Stimulated activated CD4-positive, alpha-beta T cell treated with anti-CD3 and anti-CD28 coated beads, Interleukin-2, amount 100 ng/mL, for 24 hours (primary cell): ENCODE measurements around the gene YPEL1.
A peak's percentile ranks its signal among the peaks of the same experiment; 100 is the strongest.
"Not testable (repeated sequence)": the region's sequence is repeated elsewhere in the genome, so short reads cannot be mapped to it uniquely, and the experiment has no call there.

ENCODE experiments used
- DNase-seq, 2 donors: peaks; one replicate each; pipeline ENCODE4 v3.0.0-alpha.2; 2020

The YPEL1 gene

GRCh38 chr22:21681566-21682370 lies 53.8 kb downstream of the YPEL1 start:
- DNase-seq: peak in 1 of 2 donors; percentile 15

DNA sequence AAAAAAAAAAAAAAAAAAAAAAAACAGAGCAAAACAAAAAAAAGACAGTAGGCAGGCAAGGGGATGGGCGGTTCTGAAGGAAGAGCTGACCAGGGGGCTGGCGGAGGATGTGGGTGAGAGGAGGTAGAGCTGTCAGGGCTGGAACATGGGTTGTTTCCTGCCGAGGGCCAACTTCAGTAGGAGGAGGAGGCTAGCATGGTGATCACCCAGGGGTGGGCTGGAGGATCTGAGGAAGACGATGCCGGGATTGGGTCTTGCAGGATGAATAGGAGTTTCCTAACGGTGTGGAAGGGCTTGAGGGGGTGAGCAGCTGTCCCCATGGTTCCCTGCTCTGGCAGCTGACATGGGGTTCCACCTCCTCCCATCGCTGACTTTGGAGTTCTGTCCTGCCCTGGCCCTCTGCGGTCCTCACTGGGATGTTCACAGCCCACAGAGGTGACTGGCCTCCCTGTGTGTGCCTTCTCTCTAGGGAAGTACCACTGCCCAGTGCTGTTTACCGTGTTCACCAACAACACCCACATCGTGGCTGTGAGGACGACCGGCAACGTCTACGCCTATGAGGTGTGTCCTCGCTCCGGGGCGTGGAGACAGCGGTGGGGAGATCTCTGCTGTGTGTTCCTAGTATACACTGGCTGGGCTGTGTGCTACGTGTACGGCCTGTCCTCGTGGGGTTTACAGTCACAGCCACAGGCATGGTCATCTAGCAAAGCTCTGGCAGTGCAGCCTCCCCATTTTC lies 54.6 kb downstream of the YPEL1 start:
- DNase-seq: no peak

GRCh38 chr22:21679383-21679782 lies 56.2 kb downstream of the YPEL1 start:
- DNase-seq: no peak

GRCh38 chr22:21678842-21679241 lies 56.8 kb downstream of the YPEL1 start:
- DNase-seq: not testable (repeated sequence)

- DNase-seq: no peak
These were observed 57.8 kb downstream of the YPEL1 start for GRCh38 chr22:21677606-21678443.

DNA sequence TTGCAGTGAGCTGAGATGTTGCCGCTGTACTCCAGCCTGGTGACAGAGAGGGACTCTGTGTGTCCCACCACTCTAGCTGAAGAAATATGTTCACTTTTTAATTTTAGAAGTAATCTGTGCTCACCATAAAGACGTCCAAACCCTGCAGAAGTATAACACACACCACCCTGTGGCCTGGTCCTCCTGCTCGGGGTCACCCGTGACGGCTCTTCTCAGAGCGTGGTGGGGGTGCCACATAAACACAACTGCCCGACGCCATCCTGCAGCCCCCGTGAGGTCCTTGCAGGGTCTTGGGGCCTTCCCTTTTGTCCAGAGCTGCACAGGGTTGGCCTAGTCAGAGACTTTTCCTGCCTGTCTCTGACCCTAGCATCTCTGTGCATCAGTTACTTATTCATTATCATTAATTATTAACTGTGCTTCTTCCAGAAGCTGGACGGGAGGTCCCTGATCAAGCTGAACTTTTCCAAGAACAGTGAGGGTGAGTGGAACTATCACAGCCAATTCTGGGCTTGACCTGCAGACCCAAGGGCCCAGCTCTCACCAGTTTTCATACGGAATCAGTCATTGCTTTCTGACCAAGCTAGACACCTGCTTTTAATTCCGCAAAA lies 60.9 kb downstream of the YPEL1 start:
- no peak for DNase-seq

GRCh38 chr22:21673534-21674321 lies 61.9 kb downstream of the YPEL1 start:
- DNase-seq: no peak

DNA sequence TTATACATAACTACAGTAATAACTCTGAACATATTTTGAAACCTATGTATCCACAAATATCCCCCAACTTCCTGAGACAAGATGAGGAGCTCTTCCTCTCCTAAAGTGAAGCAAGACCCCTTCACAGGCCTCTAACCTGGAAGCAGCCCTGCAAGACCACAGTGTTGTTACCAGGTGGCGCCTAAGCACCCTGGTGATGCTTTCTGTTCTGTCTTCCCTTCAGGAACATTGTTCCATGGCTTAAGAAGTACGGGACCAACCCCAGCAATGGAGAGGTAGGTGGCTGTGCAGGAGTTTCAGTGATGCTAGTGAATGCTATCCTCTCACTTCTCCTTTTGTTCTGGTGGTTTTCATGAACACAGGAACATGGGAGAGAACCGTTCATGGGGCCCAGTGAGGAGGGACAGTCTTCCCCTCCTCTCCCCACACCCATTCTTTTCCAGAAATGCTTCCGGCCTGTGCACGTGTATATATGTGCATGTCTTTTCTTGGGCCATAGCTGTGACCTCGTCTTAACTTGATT lies 63.4 kb downstream of the YPEL1 start:
- DNase-seq: no peak

GRCh38 chr22:21669026-21669425 lies 66.6 kb downstream of the YPEL1 start:
- no peak for DNase-seq

GRCh38 chr22:21666786-21667185 lies 68.8 kb downstream of the YPEL1 start:
- no peak for DNase-seq

GRCh38 chr22:21665047-21665851 lies 70.3 kb downstream of the YPEL1 start:
- no peak for DNase-seq

GRCh38 chr22:21663738-21664137 lies 71.9 kb downstream of the YPEL1 start:
- no peak for DNase-seq

DNA sequence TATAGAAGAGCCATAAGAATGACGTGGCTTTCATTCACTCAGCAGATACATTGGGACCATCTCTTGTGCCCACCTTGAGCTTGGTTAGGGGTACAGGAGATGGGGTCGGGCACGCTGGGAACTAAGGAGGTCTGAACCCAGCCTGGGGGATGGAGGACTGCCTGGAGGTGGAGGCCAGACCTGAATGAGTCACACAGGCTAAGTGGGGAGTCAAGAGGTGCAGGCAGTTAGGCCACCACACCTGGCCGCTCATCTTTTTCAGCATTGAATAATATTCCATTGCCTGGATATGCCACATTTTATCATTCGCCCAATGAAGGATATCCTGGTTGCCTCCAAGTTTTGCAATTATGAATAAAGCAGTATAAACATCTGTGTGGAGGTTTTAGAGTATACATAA lies 73.6 kb downstream of the YPEL1 start:
- no peak for DNase-seq

DNA sequence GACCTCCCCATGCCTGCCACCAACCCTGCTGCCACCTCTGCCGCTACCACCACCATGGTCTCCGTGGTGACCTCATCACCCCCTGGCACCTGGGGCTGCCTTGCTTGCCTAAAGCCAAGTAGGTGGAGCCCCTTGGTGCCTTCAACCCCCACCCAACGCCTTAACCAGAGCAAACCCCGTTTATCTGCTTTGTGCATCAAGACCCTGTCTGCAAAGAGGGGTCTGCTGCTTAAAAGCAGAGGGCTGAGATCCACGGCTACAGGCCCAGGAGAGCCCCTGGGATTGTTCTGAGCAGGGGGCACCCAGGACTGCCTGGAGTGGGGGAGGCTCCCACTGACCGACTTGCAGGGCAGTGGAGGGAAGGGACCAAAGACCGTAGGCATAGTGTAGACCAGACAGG lies 74.7 kb downstream of the YPEL1 start:
- DNase-seq: no peak

DNA sequence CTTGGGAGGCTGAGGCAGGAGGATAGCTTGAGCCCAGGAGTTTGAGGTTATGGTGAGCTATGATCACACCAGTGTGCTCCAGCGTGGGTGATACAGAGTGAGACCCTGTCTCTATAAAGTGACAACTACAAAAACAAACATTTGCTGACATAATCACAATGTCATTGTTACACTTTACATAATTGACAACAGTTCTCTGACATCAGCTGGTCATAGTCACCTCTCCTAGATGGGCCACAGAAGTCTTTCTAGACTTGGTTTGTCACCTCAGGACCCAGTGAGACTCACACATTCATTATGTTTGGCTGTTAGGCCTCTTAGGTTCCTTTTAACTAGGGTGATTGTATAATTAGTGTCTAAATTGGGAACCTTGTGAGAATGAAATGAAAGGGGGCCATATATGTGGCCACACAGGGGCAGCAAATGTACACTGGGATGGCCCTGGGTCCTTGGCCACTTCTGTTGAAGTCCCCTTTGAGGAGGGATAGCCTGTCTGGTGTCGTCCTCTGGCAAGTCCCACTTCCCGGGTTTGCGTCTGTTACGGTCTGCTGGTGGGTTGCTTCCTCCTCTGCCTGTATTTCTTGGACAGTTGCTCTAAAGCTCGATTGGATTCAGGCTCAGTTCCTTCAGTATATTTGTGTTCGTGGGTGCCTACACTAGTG lies 75.6 kb downstream of the YPEL1 start:
- DNase-seq: no peak

DNA sequence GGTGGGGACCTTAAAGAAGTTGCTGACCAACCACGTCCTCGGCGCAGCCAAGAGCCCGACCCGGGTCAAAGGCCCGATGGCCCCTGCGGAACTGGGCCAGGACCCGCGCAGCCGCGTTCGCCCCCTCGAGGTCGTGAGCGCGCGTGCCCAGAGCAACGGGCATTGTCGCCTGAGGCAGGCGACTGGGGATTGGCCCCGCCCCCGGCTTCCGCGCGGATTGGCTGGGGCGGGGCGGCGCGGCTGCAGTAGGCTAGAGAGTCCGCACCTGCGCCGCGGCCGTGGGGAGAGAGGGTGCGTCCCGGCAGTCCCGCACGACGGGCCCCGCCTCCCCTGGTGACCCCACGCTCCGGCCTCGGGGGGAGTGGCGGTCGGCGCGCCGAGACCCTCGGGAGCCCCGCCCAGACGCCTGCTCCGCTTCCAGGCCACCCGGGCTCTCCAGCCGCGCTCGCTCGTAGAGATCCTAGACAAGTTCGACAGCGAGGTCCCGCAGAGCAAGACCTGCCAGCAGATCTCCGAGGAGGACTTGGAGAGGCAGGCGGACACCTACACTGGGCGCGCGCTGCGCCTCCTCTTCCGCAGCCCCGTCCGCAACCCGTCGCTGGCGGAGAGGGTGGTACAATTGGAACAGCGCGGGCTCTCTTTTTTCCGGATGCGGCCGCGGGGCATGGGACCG lies 78.1 kb downstream of the YPEL1 start:
- DNase-seq: peak; percentile 82 to 87

DNA sequence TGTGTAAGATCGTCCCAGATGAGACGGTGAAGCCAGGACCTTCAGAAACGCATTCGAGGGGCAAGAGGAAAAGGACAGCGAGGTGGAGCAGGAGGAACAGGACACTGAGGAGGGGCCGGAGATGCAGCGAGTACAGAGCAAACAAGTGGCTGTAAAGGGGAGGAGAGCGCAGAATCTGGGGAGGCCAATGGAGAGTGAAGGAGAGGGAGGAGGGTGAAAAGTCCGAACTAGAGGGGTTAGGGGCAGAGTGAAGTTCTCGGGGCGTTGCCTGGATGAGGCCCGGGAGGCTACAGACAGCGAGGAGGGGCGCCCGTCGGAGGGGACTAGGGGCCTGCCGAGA lies 78.6 kb downstream of the YPEL1 start:
- DNase-seq: no peak

DNA sequence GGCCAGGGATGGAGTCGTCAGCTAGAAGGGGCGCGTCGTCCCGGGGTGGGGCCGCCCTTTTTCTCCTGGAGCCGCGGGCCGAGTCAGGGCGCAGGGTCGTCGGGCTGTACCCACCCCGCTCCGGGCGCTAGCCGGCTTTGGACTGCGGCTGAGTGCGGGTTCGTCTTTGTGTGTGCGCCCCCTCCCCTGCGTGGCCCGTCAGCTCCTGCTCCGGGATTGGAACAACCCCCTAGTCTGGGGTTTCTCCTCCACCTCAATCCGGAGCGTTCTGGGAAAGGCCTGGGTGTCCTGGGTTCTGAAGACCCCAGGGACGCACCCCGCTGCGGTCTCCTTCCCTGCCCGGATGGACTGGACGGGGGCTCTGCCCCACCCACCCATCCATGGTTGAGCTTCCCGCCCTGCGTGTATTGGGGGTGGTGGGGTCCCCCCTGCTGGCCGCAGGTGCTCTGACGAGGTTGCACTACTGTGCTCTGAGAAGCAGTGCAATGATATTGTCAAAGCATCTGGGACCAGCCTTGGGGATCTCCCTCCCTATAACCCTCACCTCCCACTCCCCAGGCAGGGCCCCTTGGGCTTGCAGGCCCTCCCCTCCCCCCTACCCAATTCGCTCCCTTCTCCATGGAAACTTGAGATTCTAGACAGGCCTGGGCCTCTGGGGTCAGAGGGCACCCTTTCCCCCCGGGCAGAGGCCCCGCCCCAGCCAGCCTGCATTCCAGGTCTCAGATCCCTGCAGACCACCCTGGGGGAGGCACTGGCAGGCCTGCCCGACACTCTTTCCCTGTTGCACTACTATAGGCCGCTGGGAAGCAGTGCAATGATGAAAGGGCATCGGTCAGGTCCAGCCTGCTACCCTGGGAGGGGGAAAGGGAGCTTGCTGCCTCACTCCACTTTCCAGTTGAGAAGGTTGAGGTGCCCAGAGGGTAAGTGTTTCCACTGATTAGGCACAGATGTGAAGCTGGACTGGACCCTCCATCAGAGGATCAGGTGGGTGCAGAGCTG lies 82.7 kb downstream of the YPEL1 start:
- no peak for DNase-seq
